Fibroblast of lung (primary cell): Measurements from ENCODE around the gene ACVR2B. TPM values are rescaled to one million over a fixed set of nuclear protein-coding genes. Genes with fewer than 3 reads are reported as not detected.

Source experiments
- DNase-seq, 2 donors: peaks; one replicate each; pipeline versions ENCODE4 v3.0.0 to v3.0.0-alpha.2; 2010; ENCODE audit warnings: low read depth in 2 of 2
- H2AFZ ChIP-seq: 2 replicates; pipeline ENCODE4 v1.5.1; 2012; ENCODE audit warnings: low read length, control low read depth, inconsistent platforms
- H3K27ac ChIP-seq: 2 replicates; pipeline ENCODE4 v1.5.1; 2011; ENCODE audit warnings: low read length, control low read depth; ENCODE audit not compliant: insufficient read depth
- H3K27me3 ChIP-seq: 2 replicates; pipeline ENCODE4 v1.5.1; 2011; ENCODE audit warnings: mild to moderate bottlenecking, low read length; ENCODE audit not compliant: control insufficient read depth, insufficient read depth
- H3K36me3 ChIP-seq: 2 replicates; pipeline ENCODE4 v1.5.1; 2011; ENCODE audit warnings: low read length; ENCODE audit not compliant: control insufficient read depth, insufficient read depth
- H3K4me1 ChIP-seq: 2 replicates; pipeline ENCODE4 v1.5.1; 2011; ENCODE audit warnings: low read length; ENCODE audit not compliant: control insufficient read depth, insufficient read depth; ENCODE audit errors: extremely low read depth
- H3K4me2 ChIP-seq: 2 replicates; pipeline ENCODE4 v1.5.1; 2011; ENCODE audit warnings: low read length, control low read depth; ENCODE audit not compliant: insufficient read depth; ENCODE audit errors: extremely low read depth
- H3K4me3 ChIP-seq, 4 experiments: fragments of 200-600 bp in 1 of 4; sonication (generic) in 1 of 4; replicated peaks in 1 of 4; 2 replicates each; pipeline ENCODE4 v1.5.1; 2011 to 2016; ENCODE audit warnings: low read length in 4 of 4, low read depth in 3 of 4, mild to moderate bottlenecking in 3 of 4, control low read depth in 2 of 4, inconsistent platforms in 1 of 4, mixed read lengths in 1 of 4; ENCODE audit not compliant: insufficient read depth in 1 of 4; ENCODE audit errors: control extremely low read depth in 1 of 4
- H3K79me2 ChIP-seq: 2 replicates; pipeline ENCODE4 v1.5.1; 2012; ENCODE audit warnings: mild to moderate bottlenecking, low read length, inconsistent platforms; ENCODE audit not compliant: control insufficient read depth, insufficient read depth
- H3K9ac ChIP-seq: 2 replicates; pipeline ENCODE4 v1.5.1; 2011; ENCODE audit warnings: mild to moderate bottlenecking, low read length, control low read depth; ENCODE audit not compliant: insufficient read depth
- H3K9me3 ChIP-seq: 2 replicates; pipeline ENCODE4 v1.5.1; 2012; ENCODE audit warnings: low read depth, low read length; ENCODE audit not compliant: control insufficient read depth, insufficient read depth
- H4K20me1 ChIP-seq: 2 replicates; pipeline ENCODE4 v1.5.1; 2011; ENCODE audit warnings: low read length; ENCODE audit not compliant: control insufficient read depth, insufficient read depth; ENCODE audit errors: extremely low read depth
- CTCF ChIP-seq, 2 donors: IDR thresholded peaks in 1 of 2; conservative IDR thresholded peaks in 1 of 2; 1 replicate in 1 of 2; 2 replicates in 1 of 2; pipeline ENCODE4 v1.5.1; 2011 to 2012; ENCODE audit warnings: low read length in 2 of 2, control low read depth in 1 of 2, inconsistent platforms in 1 of 2, low read depth in 1 of 2, mild to moderate bottlenecking in 1 of 2
- EZH2 ChIP-seq: IDR thresholded peaks from 2 replicates; pipeline ENCODE4 v1.5.1; 2012; ENCODE audit warnings: low read length, control low read depth, mild to moderate bottlenecking; ENCODE audit errors: missing control alignments
- polyA plus RNA-seq, 2 donors: library from polyadenylated mRNA; depleted of rRNA in 1 of 2; stranded (reverse) in 1 of 2; unstranded in 1 of 2; fragments of >200 nt; gene quantifications; 2 replicates each; pipeline ENCODE4 v1.2.1, GENCODE V29; 2011 to 2012; ENCODE audit warnings: missing spikeins in 1 of 2
- total RNA-seq: library from RNA; depleted of rRNA; stranded (reverse); fragments of >200 nt; gene quantifications from 2 replicates; pipeline ENCODE4 v1.2.1, GENCODE V29; 2014

Gene ACVR2B
- total and polyA plus RNA-seq, 2 donors (not counting 1 experiment from before 2014, with no cell fraction given) = 0.60 to 2.6 TPM

GRCh38 chr3:38515367-38515766, 61.7 kb downstream of the ACVR2B start:
- no peak overlapping the region for H3K9ac ChIP-seq
- H3K27me3 ChIP-seq = no peaks in the 10 kb centered on the region
- H3K27ac ChIP-seq = no peak overlapping the region
- H4K20me1 ChIP-seq = no peaks in the 10 kb centered on the region
- no peak overlapping the region for H3K4me2 ChIP-seq
- no peak overlapping the region for H3K4me3 ChIP-seq
- no peaks in the 10 kb centered on the region for H3K4me1 ChIP-seq
- no peak overlapping the region for H2AFZ ChIP-seq
- no peak for DNase-seq
- TF ChIP-seq EZH2 = no peak
- TF ChIP-seq CTCF (conservative IDR thresholded peaks at IDR 0.05 in 1 of 2, IDR thresholded peaks at IDR 0.05 in 1 of 2; ENCODE audit: low read depth in 1 of 2, low read length in 2 of 2) = no peak
- peaks cover 5% of the 10 kb centered on the region for H3K36me3 ChIP-seq
- H3K79me2 ChIP-seq = no peaks in the 10 kb centered on the region
- no peaks in the 10 kb centered on the region for H3K9me3 ChIP-seq

- no peak overlapping the region for H3K4me2 ChIP-seq
- TF ChIP-seq EZH2 = no peak
- TF ChIP-seq CTCF (conservative IDR thresholded peaks at IDR 0.05 in 1 of 2, IDR thresholded peaks at IDR 0.05 in 1 of 2; ENCODE audit: low read depth in 1 of 2, low read length in 2 of 2) = no peak
- no peaks in the 10 kb centered on the region for H3K79me2 ChIP-seq
- H3K27me3 ChIP-seq = no peaks in the 10 kb centered on the region
- peaks cover 5% of the 10 kb centered on the region for H3K36me3 ChIP-seq
- H3K9me3 ChIP-seq = no peaks in the 10 kb centered on the region
- no peak for DNase-seq
- H3K4me1 ChIP-seq = no peaks in the 10 kb centered on the region
- no peak overlapping the region for H3K27ac ChIP-seq
- H2AFZ ChIP-seq = no peak overlapping the region
- no peaks in the 10 kb centered on the region for H4K20me1 ChIP-seq
- H3K4me3 ChIP-seq = no peak overlapping the region
- H3K9ac ChIP-seq = no peak overlapping the region
Measured at GRCh38 chr3:38516669-38517068, 63.0 kb downstream of the ACVR2B start.

- Histone ChIP-seq H3K4me3 (no peak overlapping the region), H2AFZ (no peak overlapping the region), H4K20me1 (no peaks in the 10 kb centered on the region), H3K27ac (no peak overlapping the region), H3K9me3 (no peaks in the 10 kb centered on the region), H3K4me2 (no peak overlapping the region), H3K9ac (no peak overlapping the region), H3K4me1 (no peaks in the 10 kb centered on the region), H3K79me2 (no peaks in the 10 kb centered on the region), H3K27me3 (no peaks in the 10 kb centered on the region), H3K36me3 (peaks cover 7% of the 10 kb centered on the region)
- TF ChIP-seq CTCF (conservative IDR thresholded peaks at IDR 0.05 in 1 of 2, IDR thresholded peaks at IDR 0.05 in 1 of 2; ENCODE audit: low read depth in 1 of 2, low read length in 2 of 2) (no peak), EZH2 (no peak)
- peak; percentile 27 to 36 for DNase-seq
Measured at GRCh38 chr3:38519000-38519399, 65.3 kb downstream of the ACVR2B start.
